Stomach (tissue), 4 donors: ENCODE data around the gene CCT6A.
"Not testable (repeated sequence)": the region's sequence is repeated elsewhere in the genome, so short reads cannot be mapped to it uniquely, and the experiment has no call there.

Experiments
- EP300 ChIP-seq: sonication (generic); formaldehyde crosslinking; IDR thresholded peaks from one replicate; pipeline ENCODE4 v1.6.1; 2017; ENCODE audit warnings: antibody characterized with exemption
- POLR2A ChIP-seq, 4 donors: fragments of 450-650 bp; IDR thresholded peaks; one replicate each; pipeline ENCODE4 v1.6.1; 2016; ENCODE audit warnings: antibody characterized with exemption in 4 of 4, control low read depth in 2 of 4, mild to moderate bottlenecking in 1 of 4, moderate library complexity in 1 of 4
- POLR2AphosphoS5 ChIP-seq, 3 donors: sonication (generic); formaldehyde crosslinking; IDR thresholded peaks; one replicate each; pipeline ENCODE4 v1.6.1; 2016; ENCODE audit warnings: antibody characterized with exemption in 3 of 3
- TF ChIP-seq, protein P1 (sequence below), 7 experiments: fragments of 450-650 bp in 4 of 7; fragments of 200-600 bp in 3 of 7; sonication (generic) in 3 of 7; IDR thresholded peaks; one replicate each; pipeline ENCODE4 v1.5.1; 2016 to 2019; ENCODE audit warnings: antibody characterized with exemption in 7 of 7, control low read depth in 2 of 7, mild to moderate bottlenecking in 1 of 7

DNA sequence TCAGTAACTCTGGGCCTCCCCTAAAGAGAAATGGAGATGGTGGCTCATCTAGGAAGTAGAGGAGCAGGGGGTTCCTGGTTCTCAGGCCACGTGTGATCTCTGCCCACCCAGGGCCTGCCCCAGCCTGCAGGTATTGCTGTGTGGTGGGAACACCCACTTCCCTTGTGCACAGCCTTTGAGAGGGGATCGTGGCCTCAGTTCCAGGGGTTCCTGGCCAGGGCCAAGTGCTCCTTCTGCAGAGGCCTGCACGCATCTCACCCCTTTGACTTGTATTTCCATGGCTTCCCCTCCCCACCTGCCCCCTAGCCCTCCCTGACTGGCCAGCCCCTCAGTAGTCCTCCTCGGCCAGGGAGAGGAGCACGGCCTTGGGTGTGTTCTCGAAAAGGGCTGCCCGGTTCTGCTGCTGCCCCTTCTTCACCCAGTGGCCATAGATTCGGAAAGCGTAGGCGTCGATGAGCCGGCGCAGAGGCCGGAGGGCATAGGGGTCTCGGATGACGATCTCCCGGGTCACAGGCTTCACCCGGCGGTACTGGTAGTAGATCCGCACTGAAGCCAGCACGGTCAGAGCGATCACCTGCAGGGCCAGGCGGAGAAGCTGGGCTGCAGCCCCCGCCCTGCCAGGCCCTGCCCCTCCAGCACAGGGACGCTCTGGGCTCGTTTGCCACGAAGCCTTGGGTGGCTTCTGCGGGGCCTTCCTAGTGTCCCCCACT, 29.3 kb downstream of the CCT6A start:
- not testable (repeated sequence) for TF ChIP-seq POLR2AphosphoS5 (IDR thresholded peaks at IDR 0.05); POLR2A (IDR thresholded peaks at IDR 0.05); EP300
- TF ChIP-seq, protein P1, sequence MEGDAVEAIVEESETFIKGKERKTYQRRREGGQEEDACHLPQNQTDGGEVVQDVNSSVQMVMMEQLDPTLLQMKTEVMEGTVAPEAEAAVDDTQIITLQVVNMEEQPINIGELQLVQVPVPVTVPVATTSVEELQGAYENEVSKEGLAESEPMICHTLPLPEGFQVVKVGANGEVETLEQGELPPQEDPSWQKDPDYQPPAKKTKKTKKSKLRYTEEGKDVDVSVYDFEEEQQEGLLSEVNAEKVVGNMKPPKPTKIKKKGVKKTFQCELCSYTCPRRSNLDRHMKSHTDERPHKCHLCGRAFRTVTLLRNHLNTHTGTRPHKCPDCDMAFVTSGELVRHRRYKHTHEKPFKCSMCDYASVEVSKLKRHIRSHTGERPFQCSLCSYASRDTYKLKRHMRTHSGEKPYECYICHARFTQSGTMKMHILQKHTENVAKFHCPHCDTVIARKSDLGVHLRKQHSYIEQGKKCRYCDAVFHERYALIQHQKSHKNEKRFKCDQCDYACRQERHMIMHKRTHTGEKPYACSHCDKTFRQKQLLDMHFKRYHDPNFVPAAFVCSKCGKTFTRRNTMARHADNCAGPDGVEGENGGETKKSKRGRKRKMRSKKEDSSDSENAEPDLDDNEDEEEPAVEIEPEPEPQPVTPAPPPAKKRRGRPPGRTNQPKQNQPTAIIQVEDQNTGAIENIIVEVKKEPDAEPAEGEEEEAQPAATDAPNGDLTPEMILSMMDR (IDR thresholded peaks at IDR 0.05), result not testable (repeated sequence)
